ENCODE results near the gene PLA2G4C.

DNA sequence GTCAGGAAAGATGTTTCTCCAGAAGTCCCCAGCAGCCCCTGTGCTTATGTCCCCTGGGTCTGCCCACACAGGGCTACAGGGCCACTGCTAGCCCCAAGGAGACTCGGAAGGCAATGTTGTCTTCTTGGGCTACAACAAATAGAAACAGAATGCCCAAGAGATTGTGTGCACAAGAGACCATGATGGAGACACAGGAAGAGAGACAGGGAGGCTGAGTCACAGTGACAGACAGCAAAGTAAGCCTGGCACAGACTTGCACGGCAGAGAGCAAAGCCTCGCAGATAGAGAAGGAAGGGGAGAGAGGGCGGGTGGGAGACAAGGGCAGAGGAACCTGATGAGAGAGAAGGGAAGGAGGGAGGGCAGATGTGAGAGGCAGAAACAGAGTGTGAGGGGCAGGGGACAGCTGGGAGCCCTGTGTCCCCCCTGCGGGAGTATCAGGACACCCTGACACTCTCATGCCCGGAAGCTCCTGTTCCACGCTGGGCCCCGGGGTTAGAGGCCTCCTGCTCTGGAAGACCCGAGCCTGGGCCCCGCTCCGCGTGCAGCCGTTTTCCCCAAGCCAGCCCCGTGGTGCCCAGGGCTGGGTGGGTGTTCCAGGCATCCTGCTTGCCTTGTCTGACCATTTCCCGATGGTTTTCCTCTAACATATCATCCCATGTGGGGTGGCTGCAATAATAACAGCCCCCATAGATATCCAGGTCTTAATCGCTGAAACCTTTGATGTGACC, 2.7 kb upstream of the PLA2G4C start:
- TF ChIP-seq, protein P1, sequence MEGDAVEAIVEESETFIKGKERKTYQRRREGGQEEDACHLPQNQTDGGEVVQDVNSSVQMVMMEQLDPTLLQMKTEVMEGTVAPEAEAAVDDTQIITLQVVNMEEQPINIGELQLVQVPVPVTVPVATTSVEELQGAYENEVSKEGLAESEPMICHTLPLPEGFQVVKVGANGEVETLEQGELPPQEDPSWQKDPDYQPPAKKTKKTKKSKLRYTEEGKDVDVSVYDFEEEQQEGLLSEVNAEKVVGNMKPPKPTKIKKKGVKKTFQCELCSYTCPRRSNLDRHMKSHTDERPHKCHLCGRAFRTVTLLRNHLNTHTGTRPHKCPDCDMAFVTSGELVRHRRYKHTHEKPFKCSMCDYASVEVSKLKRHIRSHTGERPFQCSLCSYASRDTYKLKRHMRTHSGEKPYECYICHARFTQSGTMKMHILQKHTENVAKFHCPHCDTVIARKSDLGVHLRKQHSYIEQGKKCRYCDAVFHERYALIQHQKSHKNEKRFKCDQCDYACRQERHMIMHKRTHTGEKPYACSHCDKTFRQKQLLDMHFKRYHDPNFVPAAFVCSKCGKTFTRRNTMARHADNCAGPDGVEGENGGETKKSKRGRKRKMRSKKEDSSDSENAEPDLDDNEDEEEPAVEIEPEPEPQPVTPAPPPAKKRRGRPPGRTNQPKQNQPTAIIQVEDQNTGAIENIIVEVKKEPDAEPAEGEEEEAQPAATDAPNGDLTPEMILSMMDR (IDR thresholded peaks at IDR 0.05): no peak
- no peak for TF ChIP-seq POLR2A (IDR thresholded peaks at IDR 0.05)
